HuH-7.5 (cell line): ENCODE measurements around the gene SHQ1.
A peak's percentile ranks its signal among the peaks of the same experiment; 100 is the strongest.
"Not testable (repeated sequence)": the region's sequence is repeated elsewhere in the genome, so short reads cannot be mapped to it uniquely, and the experiment has no call there.

Experiments
- DNase-seq: peaks from one replicate; pipeline ENCODE4 v3.0.0; 2011; ENCODE audit warnings: low spot score

The SHQ1 gene

GRCh38 chr3:72748659-72749058 lies 99.6 kb downstream of the SHQ1 start:
- no peak for DNase-seq

- DNase-seq, result no peak
These were observed 101.5 kb downstream of the SHQ1 start for GRCh38 chr3:72746430-72747411.

- DNase-seq, result no peak
These were observed 102.9 kb downstream of the SHQ1 start for GRCh38 chr3:72745146-72745999.

- DNase-seq, result no peak
These were observed 103.9 kb downstream of the SHQ1 start for GRCh38 chr3:72744330-72744729.

GRCh38 chr3:72739531-72740466 lies 108.4 kb downstream of the SHQ1 start:
- no peak for DNase-seq

- peak; percentile 52 for DNase-seq
These were observed 109.3 kb downstream of the SHQ1 start for GRCh38 chr3:72738752-72739530.

GRCh38 chr3:72735072-72735471 lies 113.2 kb downstream of the SHQ1 start:
- DNase-seq, result not testable (repeated sequence)

GRCh38 chr3:72733676-72734075 lies 114.6 kb downstream of the SHQ1 start:
- no peak for DNase-seq

- DNase-seq, result not testable (repeated sequence)
These were observed 115.4 kb downstream of the SHQ1 start for GRCh38 chr3:72732666-72733345.

- no peak for DNase-seq
These were observed 119.2 kb downstream of the SHQ1 start for GRCh38 chr3:72728958-72729467.

GRCh38 chr3:72728329-72728889 lies 119.8 kb downstream of the SHQ1 start:
- no peak for DNase-seq

- DNase-seq, result no peak
These were observed 120.5 kb downstream of the SHQ1 start for GRCh38 chr3:72727726-72728125.

GRCh38 chr3:72727172-72727571 lies 121.1 kb downstream of the SHQ1 start:
- no peak for DNase-seq

- no peak for DNase-seq
These were observed 123.0 kb downstream of the SHQ1 start for GRCh38 chr3:72725229-72725628.

GRCh38 chr3:72724070-72724469 lies 124.2 kb downstream of the SHQ1 start:
- no peak for DNase-seq

- DNase-seq, result no peak
These were observed 125.1 kb downstream of the SHQ1 start for GRCh38 chr3:72722930-72723726.

- no peak for DNase-seq
These were observed 126.4 kb downstream of the SHQ1 start for GRCh38 chr3:72721683-72722381.

- DNase-seq, result no peak
These were observed 127.7 kb downstream of the SHQ1 start for GRCh38 chr3:72720566-72720965.
